Glutamatergic neuron (in vitro differentiated cells): ENCODE results near the gene HMGA1. TPM values are rescaled to one million over a fixed set of nuclear protein-coding genes. Genes with fewer than 3 reads are reported as not detected.

ENCODE experiments used
- DNase-seq: peaks from one replicate; pipeline ENCODE4 v3.0.0; 2022
- H3K27ac Mint-ChIP-seq: one replicate; pipeline ENCODE4 v1.8.0; 2020; ENCODE audit warnings: mild to moderate bottlenecking, mixed read lengths, inconsistent platforms; ENCODE audit not compliant: unreplicated experiment
- H3K27me3 Mint-ChIP-seq: one replicate; pipeline ENCODE4 v1.8.0; 2020; ENCODE audit warnings: mild to moderate bottlenecking, moderate library complexity, mixed read lengths, inconsistent platforms; ENCODE audit not compliant: unreplicated experiment
- H3K36me3 Mint-ChIP-seq: one replicate; pipeline ENCODE4 v1.8.0; 2020; ENCODE audit warnings: mild to moderate bottlenecking, mixed read lengths, inconsistent platforms; ENCODE audit not compliant: unreplicated experiment
- H3K4me1 Mint-ChIP-seq: one replicate; pipeline ENCODE4 v1.8.0; 2020; ENCODE audit warnings: mild to moderate bottlenecking, low read depth, mixed read lengths, inconsistent platforms; ENCODE audit not compliant: unreplicated experiment
- H3K4me3 Mint-ChIP-seq: one replicate; pipeline ENCODE4 v1.8.0; 2020; ENCODE audit warnings: mild to moderate bottlenecking, mixed read lengths, inconsistent platforms; ENCODE audit not compliant: unreplicated experiment
- H3K9me3 Mint-ChIP-seq: one replicate; pipeline ENCODE4 v1.8.0; 2020; ENCODE audit warnings: mild to moderate bottlenecking, moderate library complexity, mixed read lengths, inconsistent platforms; ENCODE audit not compliant: unreplicated experiment
- total RNA-seq: library from RNA; stranded (reverse); fragmentation: NEBNext Ultra II Directional; extraction: Animal tissue kit (Norgen Biotek cat#: 25700); gene quantifications from one replicate; pipeline ENCODE4 v1.2.1, GENCODE V29; 2021; ENCODE audit not compliant: unreplicated experiment
- TF ChIP-seq, protein P1 (sequence below): fragments of 200-600 bp; sonication (generic); IDR thresholded peaks from one replicate; pipeline ENCODE4 v1.5.0; 2021; ENCODE audit not compliant: partially characterized antibody, unreplicated experiment

The HMGA1 gene
- total RNA-seq, 1 donor from 2014 or later = 322 TPM

DNA sequence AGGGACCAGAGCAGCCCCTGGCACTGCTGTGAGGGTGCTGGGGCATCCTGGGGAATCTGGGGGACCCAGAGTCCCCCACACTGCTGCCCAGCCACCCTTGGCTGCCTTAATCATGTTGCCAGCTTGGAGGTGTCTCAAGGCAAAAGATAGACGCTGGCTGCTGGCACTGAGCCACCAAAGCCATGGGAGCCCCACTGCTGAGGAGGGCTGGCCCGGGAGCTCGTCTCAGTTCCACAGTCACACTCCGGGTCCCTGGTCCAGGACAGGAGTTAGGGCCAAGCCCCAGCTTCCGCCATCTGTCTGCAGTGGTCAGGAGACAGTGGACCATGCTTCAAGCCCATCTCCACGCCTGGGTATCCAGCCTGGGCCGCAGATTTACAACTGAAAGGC, 41.0 kb upstream of the HMGA1 start:
- TF ChIP-seq, protein P1, sequence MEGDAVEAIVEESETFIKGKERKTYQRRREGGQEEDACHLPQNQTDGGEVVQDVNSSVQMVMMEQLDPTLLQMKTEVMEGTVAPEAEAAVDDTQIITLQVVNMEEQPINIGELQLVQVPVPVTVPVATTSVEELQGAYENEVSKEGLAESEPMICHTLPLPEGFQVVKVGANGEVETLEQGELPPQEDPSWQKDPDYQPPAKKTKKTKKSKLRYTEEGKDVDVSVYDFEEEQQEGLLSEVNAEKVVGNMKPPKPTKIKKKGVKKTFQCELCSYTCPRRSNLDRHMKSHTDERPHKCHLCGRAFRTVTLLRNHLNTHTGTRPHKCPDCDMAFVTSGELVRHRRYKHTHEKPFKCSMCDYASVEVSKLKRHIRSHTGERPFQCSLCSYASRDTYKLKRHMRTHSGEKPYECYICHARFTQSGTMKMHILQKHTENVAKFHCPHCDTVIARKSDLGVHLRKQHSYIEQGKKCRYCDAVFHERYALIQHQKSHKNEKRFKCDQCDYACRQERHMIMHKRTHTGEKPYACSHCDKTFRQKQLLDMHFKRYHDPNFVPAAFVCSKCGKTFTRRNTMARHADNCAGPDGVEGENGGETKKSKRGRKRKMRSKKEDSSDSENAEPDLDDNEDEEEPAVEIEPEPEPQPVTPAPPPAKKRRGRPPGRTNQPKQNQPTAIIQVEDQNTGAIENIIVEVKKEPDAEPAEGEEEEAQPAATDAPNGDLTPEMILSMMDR = no peak
- peaks cover 4% of the 10 kb centered on the region for H3K36me3 Mint-ChIP-seq
- peaks cover 6% of the 10 kb centered on the region for H3K4me1 Mint-ChIP-seq
- H3K9me3 Mint-ChIP-seq = peaks cover 3% of the 10 kb centered on the region
- no peak overlapping the region for H3K4me3 Mint-ChIP-seq
- H3K27ac Mint-ChIP-seq = no peak overlapping the region
- DNase-seq = no peak
- H3K27me3 Mint-ChIP-seq = peaks cover 6% of the 10 kb centered on the region

DNA sequence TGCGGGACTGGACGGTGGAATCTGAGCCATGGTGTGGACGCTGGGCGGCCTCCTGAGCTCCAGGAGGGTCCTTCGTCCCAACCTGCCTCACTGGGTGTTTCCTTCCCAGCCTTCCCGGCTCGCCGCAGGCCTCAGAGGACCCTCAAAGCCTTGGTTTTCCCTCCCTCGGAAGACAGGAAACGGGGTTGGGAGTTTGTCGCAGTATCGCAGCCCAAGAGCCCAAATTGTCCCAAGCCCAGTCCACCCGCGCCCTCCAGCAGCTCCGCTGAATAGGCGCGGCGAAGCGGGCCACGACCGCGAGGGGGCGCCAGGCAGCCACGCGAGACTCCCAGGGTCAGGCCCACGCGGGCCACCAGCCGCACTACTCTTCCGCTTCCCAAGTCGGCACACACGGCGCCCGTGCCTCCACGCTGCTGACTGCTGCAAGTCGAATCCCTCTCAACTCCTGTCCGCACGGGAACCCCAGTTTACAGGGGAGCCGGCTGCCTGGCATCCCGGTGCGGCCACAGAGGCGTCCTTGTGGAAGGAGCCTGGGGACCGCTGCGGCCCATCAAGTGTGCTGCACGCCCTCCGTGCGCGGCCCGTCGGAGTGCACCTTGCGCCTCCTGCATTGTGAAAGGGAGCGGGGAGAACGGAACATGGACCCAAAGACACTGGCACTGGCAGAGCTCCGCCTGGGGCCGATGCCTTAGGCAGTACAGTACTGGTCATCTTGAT, 40.4 kb upstream of the HMGA1 start:
- Mint-ChIP-seq H3K27me3 (peaks cover 7% of the 10 kb centered on the region), H3K27ac (no peak overlapping the region), H3K4me1 (peaks cover 6% of the 10 kb centered on the region), H3K36me3 (peaks cover 4% of the 10 kb centered on the region), H3K4me3 (peak overlapping the region; percentile 42), H3K9me3 (peaks cover 3% of the 10 kb centered on the region)
- TF ChIP-seq, protein P1 = peak; percentile 86
- peak; percentile 77 for DNase-seq

DNA sequence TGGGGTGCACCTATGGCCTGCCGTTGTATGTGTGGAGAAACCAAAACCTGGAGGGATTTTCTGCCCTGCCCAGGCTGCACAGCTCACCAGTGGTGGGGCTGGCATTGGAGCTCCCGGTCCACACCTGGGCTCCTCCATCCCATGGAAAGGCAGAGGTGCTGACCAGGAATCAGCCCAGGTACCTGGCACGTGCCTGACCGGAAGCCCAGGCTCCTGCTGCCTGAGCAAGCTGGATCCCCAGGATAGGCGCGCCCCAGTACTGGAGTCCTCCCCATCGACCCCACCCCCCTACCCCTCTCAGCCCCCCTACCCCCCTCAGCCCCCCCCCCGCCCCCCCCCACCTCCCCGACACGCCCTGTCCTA, 39.9 kb upstream of the HMGA1 start:
- no peak for DNase-seq
- Mint-ChIP-seq H3K27ac (no peak overlapping the region), H3K36me3 (peaks cover 4% of the 10 kb centered on the region), H3K4me3 (no peak overlapping the region), H3K4me1 (peaks cover 6% of the 10 kb centered on the region), H3K9me3 (peaks cover 5% of the 10 kb centered on the region), H3K27me3 (peaks cover 8% of the 10 kb centered on the region)
- TF ChIP-seq, protein P1 = no peak

DNA sequence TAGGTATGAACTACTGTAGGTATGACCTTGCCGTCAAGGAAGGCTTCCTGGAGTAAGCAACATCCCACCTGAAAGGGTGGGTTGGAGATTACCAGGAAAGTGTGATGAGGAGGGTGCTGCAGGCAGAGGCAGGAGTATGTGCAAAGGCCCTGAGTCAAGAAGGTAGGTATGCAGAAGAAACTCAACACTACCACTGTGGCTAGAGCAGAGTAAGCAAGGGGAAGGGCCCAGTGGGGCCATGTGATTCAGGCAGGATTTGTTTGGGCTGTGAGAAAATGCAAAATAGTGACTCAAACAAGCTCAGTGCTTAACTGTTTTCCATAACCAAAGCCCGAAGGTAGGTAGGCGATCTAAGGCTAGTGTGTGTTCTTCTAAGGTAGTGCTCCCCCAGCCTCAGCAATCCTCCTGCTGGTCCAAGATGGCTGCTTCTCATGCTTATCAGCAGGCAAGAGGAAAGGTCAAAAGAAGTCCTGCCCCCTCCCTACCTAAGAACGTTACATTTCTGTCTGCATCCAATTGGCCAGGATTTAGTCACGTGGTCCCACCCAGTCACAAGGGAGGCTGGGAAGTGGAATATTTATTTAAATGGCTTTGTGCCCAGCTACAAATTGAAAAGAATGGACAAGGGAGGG, 36.2 kb upstream of the HMGA1 start:
- TF ChIP-seq, protein P1 = no peak
- Mint-ChIP-seq H3K4me3 (no peak overlapping the region), H3K4me1 (peaks cover 6% of the 10 kb centered on the region), H3K27me3 (peaks cover 2% of the 10 kb centered on the region), H3K9me3 (peaks cover 7% of the 10 kb centered on the region), H3K36me3 (peaks cover 4% of the 10 kb centered on the region), H3K27ac (peak overlapping the region; percentile 2)
- no peak for DNase-seq

DNA sequence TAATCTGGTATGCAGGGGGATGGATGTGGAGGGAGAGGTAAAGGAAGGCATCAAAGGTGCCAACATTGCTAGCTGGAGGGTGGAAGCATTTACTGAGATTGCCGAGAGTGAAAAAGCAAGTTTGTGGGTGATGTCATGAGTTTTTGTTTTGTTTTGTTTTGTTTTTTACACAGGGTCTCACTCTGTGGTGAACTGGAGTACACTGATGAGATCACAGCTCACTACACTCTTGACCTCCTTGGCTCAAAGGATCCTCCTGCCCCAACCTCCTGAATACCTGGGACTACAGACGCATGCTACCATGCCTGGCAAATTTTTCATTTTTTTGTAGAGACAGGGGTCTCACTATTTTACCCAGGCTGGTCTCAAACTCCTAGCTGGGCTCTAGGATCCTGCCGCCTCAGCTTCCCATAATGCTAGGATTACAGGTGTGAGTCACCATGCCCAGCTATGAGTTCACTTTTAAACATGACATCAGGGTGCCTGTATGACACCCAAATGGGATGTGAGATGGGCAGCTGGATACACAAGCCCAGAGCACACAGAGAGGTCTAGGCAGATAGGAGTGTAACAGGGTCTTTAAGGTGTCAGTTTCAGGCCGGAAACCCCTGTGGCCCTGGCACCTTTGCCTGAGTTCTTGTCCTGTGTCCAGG, 35.1 kb upstream of the HMGA1 start:
- H3K4me1 Mint-ChIP-seq = peaks cover 6% of the 10 kb centered on the region
- H3K27me3 Mint-ChIP-seq = peaks cover 2% of the 10 kb centered on the region
- DNase-seq = no peak
- TF ChIP-seq, protein P1 = no peak
- H3K4me3 Mint-ChIP-seq = no peak overlapping the region
- H3K9me3 Mint-ChIP-seq = peaks cover 7% of the 10 kb centered on the region
- peaks cover 4% of the 10 kb centered on the region for H3K36me3 Mint-ChIP-seq
- H3K27ac Mint-ChIP-seq = no peak overlapping the region
